Measurements from ENCODE around the gene AMZ1.

- TF ChIP-seq CTCF (IDR thresholded peaks at IDR 0.05 in 8 of 11, conservative IDR thresholded peaks at IDR 0.05 in 3 of 11) (no peak), POLR2A (IDR thresholded peaks at IDR 0.05) (no peak), POLR2AphosphoS5 (IDR thresholded peaks at IDR 0.05) (no peak)
Observed at GRCh38 chr7:2751086-2751485, 63.1 kb downstream of the AMZ1 start.

All from spleen (tissue), 7 donors.